EH (cell line): ENCODE measurements around the gene CDC42EP2.
A peak's percentile ranks its signal among the peaks of the same experiment; 100 is the strongest.

Experiments used
- DNase-seq: peaks from one replicate; pipeline ENCODE4 v3.0.0-alpha.2; 2015; ENCODE audit warnings: low read depth

Gene CDC42EP2

GRCh38 chr11:65356394-65356972 lies 41.8 kb downstream of the CDC42EP2 start:
- no peak for DNase-seq

GRCh38 chr11:65357856-65358356 lies 43.2 kb downstream of the CDC42EP2 start:
- no peak for DNase-seq

- no peak for DNase-seq
Measured at GRCh38 chr11:65362320-65362931, 47.8 kb downstream of the CDC42EP2 start.

- DNase-seq = no peak
Measured at GRCh38 chr11:65362966-65363365, 48.3 kb downstream of the CDC42EP2 start.

GRCh38 chr11:65363770-65364169 lies 49.1 kb downstream of the CDC42EP2 start:
- no peak for DNase-seq

DNA sequence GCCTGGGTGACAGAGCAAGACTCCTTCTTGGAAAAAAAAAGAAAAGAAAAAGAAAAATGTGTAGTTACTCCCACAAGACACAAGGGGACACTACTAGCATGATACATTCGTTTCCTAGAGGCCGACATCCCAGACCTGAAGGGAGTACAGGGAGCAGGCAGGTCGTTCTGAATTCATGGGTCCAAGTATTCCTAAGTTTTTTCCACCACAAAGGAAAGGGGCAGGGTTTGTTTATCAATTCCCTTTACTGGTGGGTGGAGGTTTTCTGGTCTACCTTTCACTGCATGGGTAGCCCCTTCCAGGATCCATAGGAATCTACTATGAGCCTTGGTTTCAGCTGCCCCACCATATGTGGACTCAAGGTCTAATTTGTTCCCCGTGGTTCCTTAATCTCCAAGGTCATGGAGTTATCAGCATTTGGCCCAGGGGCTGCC lies 51.7 kb downstream of the CDC42EP2 start:
- peak; percentile 84 for DNase-seq

DNA sequence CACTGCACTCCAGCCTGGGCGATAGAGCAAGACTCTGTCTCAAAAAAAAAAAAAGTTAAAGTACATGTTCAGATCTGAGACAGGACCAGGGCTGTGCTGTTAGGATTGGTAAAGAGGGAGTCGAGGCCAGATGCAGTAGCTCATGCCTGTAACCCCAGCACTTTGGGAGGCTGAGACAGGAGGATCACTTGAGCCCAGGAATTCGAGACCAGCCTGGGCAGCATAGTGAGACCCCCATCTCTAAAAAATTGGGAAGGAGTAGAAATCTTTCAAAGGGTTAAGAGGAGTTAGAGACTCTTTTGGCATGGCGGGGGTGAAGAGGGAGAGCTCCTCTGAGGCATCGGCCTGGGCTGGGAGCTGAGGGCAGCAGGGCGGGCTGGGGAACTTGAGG lies 56.0 kb downstream of the CDC42EP2 start:
- no peak for DNase-seq
